NCI-H82 treated with DMSO at 0.1 percent for 48 hours (cell line): ENCODE measurements around the gene CAPN12.

Experiments
- DNase-seq: peaks from one replicate; lab custom pipeline; 2025; ENCODE audit not compliant: unreplicated experiment; lab: John Stamatoyannopoulos, UW

CAPN12 gene

DNA sequence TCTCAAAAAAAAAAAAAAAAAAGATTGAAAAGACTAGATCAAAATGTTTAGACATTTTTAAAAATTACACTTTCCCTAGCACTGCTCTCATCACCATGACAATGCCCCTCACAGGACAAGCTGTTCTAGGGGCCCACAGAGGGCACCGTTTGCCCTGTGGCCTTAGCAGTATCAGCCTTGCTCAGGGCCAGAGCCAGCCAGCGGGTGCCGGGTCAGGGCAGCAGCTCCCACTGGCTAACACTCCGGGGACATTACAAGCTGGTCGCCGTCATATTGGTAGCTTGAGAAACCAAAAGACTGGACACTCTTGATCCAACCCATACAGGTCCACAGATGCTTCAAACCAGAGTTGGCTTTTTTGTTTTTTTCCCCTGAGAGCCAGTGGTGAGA lies 18.0 kb downstream of the CAPN12 start:
- no peak for DNase-seq

DNA sequence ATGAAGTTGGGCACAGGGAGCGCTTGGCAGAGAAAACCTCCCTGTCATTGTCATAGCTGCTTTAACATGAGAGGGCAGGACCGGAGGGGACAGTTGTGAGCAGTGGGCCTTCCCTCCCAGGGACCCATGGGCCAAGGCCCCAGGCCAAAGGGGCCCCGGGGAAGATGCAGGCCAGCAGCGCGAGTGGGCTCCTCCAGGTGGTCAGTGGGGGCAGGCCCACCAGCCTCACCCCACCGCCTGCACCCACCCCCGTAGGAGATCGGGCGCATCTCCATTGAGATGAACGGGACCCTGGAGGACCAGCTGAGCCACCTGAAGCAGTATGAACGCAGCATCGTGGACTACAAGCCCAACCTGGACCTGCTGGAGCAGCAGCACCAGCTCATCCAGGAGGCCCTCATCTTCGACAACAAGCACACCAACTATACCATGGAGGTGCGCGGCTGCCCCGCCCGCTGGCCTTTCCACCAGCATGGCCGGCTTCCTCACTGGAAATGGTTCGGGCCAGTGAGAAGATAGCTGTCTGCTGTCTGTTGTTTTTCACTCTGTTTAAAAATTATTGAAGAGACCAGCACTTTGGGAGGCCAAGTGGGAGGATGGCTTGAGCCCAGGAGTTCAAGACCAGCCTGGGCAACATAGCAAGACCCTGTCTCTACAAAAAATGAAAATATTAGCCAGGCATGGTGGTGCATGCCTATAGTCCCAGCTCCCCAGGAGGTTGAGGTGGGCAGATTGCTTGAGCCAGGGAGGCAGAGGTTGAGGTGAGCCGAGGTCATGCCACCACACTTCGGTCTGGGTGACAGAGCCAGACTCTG lies 18.6 kb downstream of the CAPN12 start:
- DNase-seq, result no peak

GRCh38 chr19:38723990-38724854 lies 20.1 kb downstream of the CAPN12 start:
- DNase-seq, result no peak

DNA sequence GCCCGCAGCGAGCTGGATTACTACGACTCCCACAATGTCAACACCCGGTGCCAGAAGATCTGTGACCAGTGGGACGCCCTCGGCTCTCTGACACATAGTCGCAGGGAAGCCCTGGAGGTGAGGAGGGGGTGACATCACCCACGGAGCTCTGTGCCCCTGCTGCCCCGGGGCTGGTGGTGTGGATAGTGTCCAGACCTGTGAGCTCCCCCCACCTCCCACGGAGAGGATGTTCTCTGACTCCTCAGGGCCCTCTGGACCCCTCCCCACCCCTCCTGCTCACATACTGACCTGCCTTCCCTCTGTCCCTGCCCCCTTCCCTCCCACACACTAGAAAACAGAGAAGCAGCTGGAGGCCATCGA lies 20.7 kb downstream of the CAPN12 start:
- DNase-seq, result no peak

- DNase-seq, result no peak
These were observed 21.2 kb downstream of the CAPN12 start for GRCh38 chr19:38722947-38723605.

DNA sequence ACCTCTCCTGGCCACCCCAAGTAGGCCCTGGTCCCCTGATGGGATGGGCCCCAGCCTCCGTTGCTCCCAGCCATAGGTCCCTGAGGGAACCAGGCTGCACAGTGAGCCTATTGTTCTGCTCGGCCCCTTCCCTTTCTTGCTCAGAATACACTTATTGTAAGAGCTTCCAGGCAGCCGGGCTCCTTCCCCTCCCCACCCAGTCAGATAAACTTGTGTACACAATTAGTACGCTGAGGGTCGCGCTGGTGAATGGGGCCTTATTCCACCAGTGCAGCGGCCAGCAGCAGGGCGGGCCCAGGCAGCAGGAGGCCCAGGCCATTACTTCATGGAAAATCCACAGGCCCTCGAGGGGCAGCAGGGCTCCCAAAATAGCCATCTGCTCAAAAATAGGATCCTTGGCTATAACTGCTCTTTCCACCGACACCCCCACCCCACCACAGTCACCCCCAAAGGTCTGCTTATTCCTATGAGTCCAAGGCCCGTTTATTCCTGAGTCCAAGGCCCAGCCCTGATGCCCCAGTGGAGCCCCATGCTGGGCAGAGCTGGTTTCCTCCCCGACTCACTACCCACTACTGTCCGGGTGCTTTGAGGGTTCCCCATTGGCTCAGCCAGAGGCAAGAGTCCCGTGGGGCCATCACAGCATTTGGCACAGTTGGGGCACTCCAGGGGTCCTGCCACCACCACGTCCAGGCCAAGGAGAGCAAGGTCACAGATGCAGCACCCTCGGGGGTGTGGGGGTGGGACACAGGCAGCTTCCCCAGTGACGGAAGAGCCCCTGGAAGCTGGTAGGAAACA lies 22.1 kb downstream of the CAPN12 start:
- no peak for DNase-seq

DNA sequence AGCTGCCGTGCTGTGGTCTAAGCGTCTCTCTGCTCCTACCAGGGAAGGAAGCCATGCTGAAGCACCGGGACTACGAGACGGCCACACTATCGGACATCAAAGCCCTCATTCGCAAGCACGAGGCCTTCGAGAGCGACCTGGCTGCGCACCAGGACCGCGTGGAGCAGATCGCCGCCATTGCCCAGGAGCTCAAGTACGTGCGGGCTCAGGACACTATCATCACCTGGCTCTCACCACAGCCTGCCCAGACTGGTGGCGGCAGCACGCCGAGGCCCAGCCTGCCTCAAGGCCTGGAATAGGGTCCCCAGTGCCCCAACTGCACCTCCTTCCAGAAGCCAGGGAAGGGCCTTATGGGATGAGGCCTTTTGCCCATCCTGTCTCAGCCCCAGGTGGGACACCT lies 22.8 kb downstream of the CAPN12 start:
- no peak for DNase-seq

GRCh38 chr19:38720559-38721236 lies 23.6 kb downstream of the CAPN12 start:
- no peak for DNase-seq

DNA sequence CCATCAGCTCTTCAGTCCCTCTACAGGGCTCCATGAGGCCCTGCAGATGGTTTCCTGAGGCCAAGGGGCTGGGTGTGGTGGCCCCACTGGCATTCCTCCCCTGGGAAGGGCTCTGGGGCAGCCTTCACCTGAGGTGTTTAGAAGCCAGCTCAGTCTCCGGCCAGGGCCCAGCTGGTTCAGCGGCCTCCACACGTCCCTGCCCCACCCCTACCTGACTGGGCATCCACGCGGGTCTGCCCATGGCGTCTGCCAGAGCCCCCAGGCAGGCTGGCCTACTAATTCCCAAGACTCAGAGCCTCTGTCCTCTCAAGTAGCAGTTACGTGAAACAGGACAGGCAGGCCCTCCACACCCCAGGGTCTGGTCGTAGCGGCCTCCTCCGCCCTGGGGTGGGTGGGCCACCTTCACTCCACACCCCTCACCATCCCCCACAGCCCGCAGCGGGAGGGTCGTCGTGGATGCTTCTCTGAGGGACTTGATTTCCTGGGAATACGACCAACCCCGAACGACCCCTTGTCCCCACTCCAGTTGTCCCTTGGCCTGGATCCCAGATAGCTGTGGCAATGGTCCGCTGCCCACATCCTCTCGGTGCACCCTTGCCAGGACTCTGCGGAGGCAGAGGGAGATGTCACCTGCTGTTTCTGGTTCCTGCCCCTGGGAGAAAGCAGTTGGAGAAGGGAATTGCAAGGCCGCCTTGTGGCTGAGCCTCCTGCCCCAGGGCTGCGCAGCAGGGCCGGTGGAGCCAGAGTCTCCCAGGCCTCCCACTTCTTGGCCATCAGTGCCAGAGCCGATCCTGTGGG lies 24.3 kb downstream of the CAPN12 start:
- DNase-seq, result no peak

GRCh38 chr19:38718747-38719543 lies 25.3 kb downstream of the CAPN12 start:
- no peak for DNase-seq

GRCh38 chr19:38717855-38718254 lies 26.4 kb downstream of the CAPN12 start:
- DNase-seq, result no peak

- DNase-seq, result no peak
These were observed 27.2 kb downstream of the CAPN12 start for GRCh38 chr19:38717051-38717450.

GRCh38 chr19:38715555-38715954 lies 28.7 kb downstream of the CAPN12 start:
- no peak for DNase-seq

DNA sequence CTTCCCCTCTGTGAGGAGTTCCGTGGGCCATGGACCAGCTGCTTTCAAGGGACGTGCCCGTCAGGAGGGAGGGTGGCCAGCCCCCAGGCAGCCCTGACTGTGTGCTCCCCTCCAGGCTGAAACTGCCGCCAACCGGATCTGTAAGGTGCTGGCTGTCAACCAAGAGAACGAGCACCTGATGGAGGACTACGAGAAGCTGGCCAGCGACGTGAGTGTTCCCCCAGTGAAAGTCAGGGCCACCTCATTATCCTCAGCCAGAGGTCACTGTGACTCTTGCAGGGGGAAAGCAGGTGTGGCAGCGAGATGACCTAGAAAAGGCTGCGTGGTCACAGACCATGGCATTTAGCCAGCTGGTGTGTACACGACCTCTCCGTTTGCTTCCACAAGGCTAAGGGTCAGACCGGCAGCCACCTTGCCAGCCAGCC lies 29.9 kb downstream of the CAPN12 start:
- no peak for DNase-seq

DNA sequence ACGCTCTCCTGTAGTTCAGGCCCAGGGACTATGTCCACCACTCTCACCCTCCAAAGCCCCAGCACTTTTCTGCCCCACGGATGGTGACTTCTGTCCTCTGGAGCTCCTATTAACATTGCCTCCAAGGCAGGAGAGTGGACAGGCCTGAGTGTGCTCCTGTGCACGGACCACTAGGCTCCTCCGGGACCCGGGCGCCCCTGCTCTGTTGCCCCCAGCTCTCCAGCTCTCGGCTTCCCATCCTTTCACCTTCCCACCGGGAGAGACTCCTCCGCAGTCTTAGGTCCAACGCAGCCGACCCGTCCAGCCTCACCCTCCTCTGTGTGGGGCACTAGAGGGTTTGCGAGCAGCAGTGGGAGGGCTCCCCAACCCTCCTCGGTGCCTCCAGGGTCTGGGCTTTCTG lies 30.4 kb downstream of the CAPN12 start:
- no peak for DNase-seq

DNA sequence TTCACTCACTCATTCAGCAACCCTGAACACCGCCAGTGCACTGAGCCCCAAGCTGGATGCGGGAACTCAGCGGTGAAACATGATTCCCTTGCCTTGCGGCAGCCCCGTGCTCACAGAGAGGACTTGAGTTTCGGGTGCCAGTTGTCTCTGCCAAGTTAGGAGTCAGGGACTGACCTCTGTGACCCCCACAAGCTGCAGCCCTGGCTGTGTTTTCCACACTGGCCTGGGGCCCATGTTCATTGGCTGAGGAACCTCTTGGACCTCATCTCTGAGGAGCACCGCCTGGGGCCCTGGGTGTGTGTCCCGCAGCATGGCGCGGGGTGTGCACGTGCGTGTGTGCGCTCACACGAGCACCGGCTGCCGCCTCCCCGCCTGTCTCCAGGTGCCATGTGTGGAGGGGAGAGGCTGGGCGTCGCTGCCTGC lies 31.0 kb downstream of the CAPN12 start:
- DNase-seq, result no peak

- DNase-seq, result no peak
These were observed 32.0 kb downstream of the CAPN12 start for GRCh38 chr19:38712161-38712748.

DNA sequence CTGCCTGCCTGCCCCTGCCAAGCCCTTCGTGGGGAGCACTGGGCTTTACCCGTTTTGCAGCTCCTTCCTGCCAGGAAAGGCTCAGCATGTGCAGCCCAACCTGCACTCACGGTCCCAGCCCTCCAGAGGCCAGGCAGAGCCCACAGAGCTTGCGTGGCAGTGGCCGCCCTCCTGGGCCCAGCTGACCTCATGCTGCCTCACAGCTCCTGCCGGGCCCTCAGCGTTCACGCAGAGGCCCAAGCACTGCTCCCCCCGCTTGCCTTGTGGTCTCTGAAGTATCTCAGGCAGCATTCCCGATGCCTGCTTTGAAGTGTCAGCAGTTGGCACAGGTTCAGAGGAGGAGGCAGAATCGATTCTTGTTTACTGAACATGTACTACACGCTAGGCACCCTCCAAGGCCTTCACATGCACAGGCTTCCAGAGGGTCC lies 32.5 kb downstream of the CAPN12 start:
- no peak for DNase-seq
